Stimulated activated naive CD8-positive, alpha-beta T cell treated with anti-CD3 and anti-CD28 coated beads, Interleukin-15, Interleukin-2, amounts not matched to agents 100 ng/mL and 50 ng/mL, for 24 hours (primary cell): ENCODE data around the gene GALK1.

ENCODE experiments used
- H3K27ac Mint-ChIP-seq: one replicate; pipeline ENCODE4 v1.8.0; 2021; ENCODE audit warnings: mild to moderate bottlenecking, mixed read lengths
- H3K27me3 Mint-ChIP-seq: one replicate; pipeline ENCODE4 v1.8.0; 2021; ENCODE audit warnings: mixed read lengths
- H3K36me3 Mint-ChIP-seq: one replicate; pipeline ENCODE4 v1.8.0; 2021; ENCODE audit warnings: low read depth, mixed read lengths
- H3K4me1 Mint-ChIP-seq: one replicate; pipeline ENCODE4 v1.8.0; 2021; ENCODE audit warnings: low read depth, mixed read lengths
- H3K4me3 Mint-ChIP-seq: one replicate; pipeline ENCODE4 v1.8.0; 2021; ENCODE audit warnings: mild to moderate bottlenecking, mixed read lengths
- H3K9me3 Mint-ChIP-seq: one replicate; pipeline ENCODE4 v1.8.0; 2021; ENCODE audit warnings: mixed read lengths

GALK1 gene

DNA sequence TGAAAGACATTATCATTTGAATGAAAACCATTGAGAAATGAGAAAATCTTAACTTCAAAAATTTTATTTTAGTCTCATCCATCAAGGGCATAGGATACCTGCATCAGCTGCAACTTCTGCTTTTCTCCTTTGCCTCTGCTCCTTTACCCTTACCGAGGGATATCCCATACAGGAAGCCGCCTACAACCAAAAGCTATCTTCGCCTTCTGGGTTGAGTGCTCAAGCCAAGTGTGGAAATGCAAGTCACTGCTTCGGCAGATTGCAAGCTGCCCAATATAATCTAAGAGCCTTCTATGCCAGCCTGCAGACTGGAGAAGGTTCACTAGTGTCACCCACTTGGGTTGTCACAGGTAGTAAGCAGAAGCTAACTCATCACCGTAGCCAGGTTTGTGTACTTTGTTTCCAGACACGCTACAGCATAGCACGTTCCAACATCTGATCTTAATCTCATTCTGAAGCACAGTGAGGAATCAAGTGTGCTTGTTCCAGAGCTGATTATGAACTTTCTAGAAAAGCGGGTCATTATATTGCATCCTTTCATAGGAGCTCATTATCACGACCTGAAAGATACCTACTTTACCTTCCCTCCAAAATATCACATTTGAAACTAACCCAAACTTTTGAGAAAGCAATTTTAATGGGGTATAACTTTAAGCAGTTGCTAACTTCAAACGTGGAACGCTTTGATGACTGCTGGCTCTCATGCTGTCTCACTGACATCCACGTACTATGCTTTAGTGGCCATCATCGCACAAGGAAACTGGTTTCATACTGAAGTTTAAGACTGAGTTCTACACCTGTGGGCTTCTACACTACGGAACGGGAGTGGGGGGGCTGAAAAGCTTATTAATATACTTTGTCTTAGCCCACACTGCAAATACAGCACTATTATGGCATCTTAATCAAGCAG lies 11.6 kb upstream of the GALK1 start:
- Mint-ChIP-seq H3K36me3 (peaks cover 40% of the 10 kb centered on the region), H3K9me3 (no peaks in the 10 kb centered on the region), H3K27me3 (no peaks in the 10 kb centered on the region), H3K4me3 (peak overlapping the region; percentile 95), H3K4me1 (peaks cover 40% of the 10 kb centered on the region), H3K27ac (peak overlapping the region; percentile 73)

DNA sequence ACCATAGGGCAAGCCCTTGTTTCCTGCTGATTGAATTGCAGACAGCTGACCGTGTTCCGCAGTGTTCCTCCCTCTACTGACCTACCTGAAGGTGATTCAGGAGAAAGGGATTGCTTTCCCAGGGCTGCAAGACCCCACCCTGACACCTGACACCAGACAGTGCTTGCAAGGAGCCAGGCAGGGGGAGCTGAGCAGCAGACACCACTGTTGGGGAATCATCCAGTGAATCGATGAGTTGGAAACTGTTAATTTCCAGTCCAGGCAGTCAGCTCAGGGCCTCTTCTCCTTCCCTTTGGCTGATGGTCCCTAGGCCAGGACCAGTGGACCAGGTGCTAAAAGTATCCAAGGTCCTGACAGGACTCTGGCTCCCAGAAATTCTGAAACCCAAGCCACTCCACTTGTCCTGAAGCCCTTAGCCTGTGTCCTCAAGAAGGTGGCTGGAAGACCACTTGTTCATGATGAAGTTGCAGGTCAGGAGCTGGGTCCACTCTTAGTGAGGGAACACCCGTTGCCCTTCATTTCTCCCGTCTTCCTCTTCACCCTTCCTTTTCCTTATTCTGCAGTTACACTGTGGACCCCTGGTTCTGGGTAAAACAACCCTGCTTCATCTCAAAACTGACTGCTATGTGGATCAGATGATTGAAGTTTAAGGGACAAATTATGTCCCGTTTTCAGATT lies 10.1 kb upstream of the GALK1 start:
- peak overlapping the region; percentile 53 for H3K27ac Mint-ChIP-seq
- H3K27me3 Mint-ChIP-seq = no peaks in the 10 kb centered on the region
- H3K4me3 Mint-ChIP-seq = peak overlapping the region; percentile 51
- peaks cover 40% of the 10 kb centered on the region for H3K36me3 Mint-ChIP-seq
- H3K4me1 Mint-ChIP-seq = peaks cover 38% of the 10 kb centered on the region
- no peaks in the 10 kb centered on the region for H3K9me3 Mint-ChIP-seq

DNA sequence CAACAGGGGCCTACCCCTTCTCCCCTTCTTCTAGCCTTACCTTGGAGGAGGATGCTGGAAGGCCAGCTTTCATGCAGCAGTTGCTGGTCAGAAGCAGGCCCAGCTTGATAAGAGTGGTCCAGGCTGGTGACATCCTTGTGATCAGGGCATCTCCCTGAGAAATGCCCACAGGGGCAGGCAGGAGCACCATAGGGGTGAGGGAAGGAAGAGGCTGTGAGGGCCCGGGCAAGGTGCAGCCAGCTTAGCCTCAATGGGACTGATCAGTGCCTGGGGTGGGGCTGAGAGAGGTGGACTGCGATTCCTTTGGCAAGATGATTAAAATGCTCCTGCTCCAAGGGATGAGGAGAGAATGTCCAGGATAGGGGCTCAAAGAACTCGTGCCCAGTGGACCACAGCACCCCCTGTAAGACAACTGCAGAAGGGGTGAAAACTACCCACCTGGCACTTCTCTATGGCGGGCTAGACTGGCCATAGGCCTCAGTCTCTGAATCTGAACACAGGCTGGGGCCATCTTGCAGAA lies 9.5 kb upstream of the GALK1 start:
- H3K27me3 Mint-ChIP-seq = no peaks in the 10 kb centered on the region
- peaks cover 36% of the 10 kb centered on the region for H3K36me3 Mint-ChIP-seq
- H3K27ac Mint-ChIP-seq = no peak overlapping the region
- H3K4me1 Mint-ChIP-seq = peaks cover 32% of the 10 kb centered on the region
- no peak overlapping the region for H3K4me3 Mint-ChIP-seq
- H3K9me3 Mint-ChIP-seq = no peaks in the 10 kb centered on the region

DNA sequence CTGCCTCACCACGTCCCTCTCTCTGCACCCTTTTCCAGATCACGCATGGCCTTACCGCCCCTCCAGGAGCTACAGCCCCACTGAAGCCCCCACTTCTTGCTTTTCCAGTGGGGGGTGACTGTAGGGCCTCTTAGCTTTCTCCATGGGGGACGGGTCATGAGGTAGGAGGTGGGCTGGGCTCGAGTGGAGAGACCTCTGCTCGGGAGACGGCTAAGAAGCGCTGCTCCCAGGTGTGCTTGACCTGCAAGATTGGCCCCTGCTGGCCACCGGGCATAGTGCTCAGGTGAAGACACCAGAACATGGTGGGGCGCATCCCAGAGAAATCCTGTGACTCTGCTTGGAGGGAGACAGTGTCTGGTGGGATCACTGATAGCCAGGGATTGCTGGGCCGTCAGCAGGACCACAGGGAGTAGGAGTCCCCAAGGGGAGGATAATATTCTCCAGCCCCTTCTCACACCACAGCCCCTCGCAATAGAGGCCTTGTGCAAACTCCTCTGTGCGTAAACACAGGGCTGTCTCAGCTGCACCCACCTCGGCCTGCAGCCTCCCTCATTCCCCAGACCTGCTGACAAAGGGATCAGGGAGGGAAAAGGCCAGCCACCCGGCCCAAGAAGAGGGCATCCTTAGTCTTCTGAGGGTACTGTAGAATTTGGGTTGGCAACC lies 8.9 kb upstream of the GALK1 start:
- no peak overlapping the region for H3K27ac Mint-ChIP-seq
- H3K4me3 Mint-ChIP-seq = no peak overlapping the region
- no peaks in the 10 kb centered on the region for H3K9me3 Mint-ChIP-seq
- H3K36me3 Mint-ChIP-seq = peaks cover 35% of the 10 kb centered on the region
- H3K27me3 Mint-ChIP-seq = no peaks in the 10 kb centered on the region
- peaks cover 31% of the 10 kb centered on the region for H3K4me1 Mint-ChIP-seq

DNA sequence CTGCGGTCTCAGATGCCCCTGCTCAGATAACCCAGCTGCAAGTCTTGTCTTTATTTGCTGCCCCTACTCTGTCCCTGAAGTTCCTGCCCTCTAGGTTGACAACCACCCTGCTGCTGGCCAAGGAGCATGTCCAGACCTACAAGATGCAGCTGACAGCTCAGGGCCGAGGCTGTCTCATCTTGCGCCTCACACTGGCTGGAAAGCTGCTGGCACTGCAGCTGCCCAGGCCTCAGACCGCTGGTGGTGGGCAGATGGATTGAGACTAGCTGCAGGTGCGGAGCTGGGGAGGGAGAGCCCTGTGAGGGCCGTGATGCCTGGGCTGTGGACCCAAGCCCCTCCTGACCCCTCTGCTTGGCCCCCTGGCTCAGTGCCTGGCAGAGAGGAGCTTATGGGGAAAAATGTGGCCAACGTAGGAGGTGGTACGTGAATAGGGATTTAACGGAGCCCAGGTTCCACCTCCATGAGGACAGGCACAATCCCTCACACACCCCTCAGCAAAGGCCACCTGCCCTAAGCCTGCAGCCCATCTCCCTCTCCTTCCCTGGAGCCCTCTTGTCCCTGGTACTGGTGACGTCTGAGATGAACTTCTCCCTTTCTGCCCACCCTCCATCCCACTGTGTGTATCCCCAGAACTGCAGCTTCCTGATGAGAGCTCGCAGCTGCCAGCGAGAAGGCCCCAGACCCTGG lies 8.3 kb upstream of the GALK1 start:
- Mint-ChIP-seq H3K4me1 (peaks cover 31% of the 10 kb centered on the region), H3K27me3 (no peaks in the 10 kb centered on the region), H3K27ac (no peak overlapping the region), H3K9me3 (no peaks in the 10 kb centered on the region), H3K36me3 (peaks cover 28% of the 10 kb centered on the region), H3K4me3 (no peak overlapping the region)

DNA sequence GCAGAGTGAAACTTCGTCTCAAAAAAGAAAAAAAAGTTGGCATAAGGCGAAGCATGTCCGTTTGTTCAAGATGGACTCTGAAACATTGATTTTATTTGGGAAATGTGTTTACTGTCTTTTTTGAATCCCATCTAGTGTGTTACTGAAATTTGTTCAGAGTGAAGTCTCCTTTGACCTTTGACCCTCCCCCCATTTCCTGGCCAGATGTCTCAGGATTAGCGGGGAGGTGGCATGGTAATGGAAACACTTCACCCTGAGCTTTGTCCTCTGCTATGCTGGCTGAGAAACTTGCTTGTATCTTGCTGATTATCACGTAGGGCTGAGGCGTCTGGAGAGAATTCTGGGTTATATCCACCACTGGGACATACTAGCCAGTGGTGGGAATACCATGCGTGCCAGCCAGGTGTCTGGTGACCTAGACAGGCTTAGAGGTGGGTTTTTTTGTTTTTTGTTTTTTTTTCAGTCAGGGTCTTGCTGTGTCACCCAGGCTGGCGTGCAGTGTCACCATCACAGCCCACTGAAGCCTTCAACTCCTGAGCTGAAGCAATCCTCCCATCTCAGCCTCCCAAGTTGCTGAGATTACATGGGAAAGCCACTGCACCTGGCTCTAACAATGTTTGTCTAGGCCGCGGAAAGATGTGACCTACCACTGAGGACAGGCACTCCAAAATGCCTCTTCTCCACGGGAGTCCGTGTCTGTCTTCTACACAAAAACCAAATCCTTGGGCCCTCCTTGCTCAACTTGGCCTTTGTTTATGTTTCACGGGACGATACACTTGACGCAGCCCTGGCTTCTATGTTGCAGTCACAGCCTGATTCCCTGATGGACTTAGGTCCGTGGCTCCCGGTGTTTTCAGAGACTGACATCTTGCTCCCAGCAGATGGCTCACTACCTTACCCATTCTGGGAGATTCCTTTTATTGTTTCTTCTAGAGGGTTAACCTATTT lies 6.6 kb upstream of the GALK1 start:
- Mint-ChIP-seq H3K4me3 (no peak overlapping the region), H3K27me3 (no peaks in the 10 kb centered on the region), H3K27ac (peak overlapping the region; percentile 9), H3K9me3 (no peaks in the 10 kb centered on the region), H3K36me3 (peaks cover 12% of the 10 kb centered on the region), H3K4me1 (peaks cover 17% of the 10 kb centered on the region)

DNA sequence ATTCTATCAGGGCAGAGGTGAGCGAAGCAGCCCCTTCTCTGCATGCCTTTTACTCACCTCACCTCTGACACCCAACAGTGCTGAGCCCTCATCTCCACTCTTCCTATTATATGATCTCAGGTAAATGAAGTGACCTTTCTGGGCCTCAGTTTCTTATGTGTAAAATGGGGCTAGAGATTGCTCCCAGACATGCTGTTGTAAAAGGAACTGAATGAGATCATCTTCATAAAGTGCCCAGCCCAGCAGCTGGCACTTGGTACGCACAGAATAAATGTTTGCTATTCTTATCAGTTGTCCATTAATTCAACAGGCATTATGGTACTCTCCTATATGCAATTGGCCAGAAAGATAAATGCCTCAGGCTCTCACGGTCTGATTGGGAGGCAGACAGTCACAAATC lies 4.5 kb upstream of the GALK1 start:
- peaks cover 3% of the 10 kb centered on the region for H3K4me1 Mint-ChIP-seq
- H3K36me3 Mint-ChIP-seq = no peaks in the 10 kb centered on the region
- H3K4me3 Mint-ChIP-seq = no peak overlapping the region
- no peaks in the 10 kb centered on the region for H3K9me3 Mint-ChIP-seq
- no peaks in the 10 kb centered on the region for H3K27me3 Mint-ChIP-seq
- H3K27ac Mint-ChIP-seq = no peak overlapping the region

DNA sequence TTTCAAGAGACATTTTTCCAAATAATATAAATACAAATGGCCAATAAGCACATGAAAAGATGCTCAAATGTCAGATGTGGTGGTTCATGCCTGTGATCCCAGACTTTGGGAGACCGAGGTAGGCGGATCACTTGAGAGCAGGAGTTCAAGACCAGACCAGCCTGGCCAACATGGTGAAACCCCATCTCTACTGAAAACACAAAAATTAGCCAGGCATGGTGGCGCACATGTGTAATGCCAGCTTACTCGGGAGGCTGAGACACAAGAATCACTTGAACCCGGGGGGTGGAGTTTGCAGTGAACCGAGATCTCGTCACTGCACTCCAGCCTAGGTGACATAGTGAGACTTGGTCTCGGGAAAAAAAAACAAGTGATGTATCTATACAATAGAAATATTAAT lies 2.9 kb upstream of the GALK1 start:
- Mint-ChIP-seq H3K36me3 (no peaks in the 10 kb centered on the region), H3K27me3 (no peaks in the 10 kb centered on the region)

DNA sequence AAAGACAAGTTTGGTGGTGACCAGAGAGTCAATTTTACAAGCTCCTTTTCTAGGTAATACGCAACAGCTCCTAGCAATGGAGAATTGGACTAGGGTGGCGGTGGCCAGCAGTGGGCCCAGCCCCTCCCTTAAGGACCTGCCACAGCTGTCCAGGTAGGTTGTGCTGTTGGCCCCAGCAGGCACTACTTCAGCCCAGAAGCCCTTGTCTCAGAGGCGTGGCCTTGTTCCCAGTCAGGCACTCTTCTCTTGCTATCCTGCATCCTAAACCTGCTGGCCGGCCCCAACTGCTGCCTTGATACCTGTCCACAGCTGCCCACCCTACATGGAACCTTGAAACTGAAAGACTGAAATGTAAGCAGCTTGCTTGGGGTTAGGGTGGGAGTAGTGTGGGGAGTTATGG lies 989 bp upstream of the GALK1 start:
- Mint-ChIP-seq H3K4me3 (no peak overlapping the region), H3K27me3 (no peaks in the 10 kb centered on the region), H3K36me3 (no peaks in the 10 kb centered on the region), H3K27ac (no peak overlapping the region), H3K9me3 (no peaks in the 10 kb centered on the region), H3K4me1 (peaks cover 15% of the 10 kb centered on the region)

More for the DNA sequence above, 2.9 kb upstream of the GALK1 start:
- Mint-ChIP-seq H3K4me1 (peaks cover 14% of the 10 kb centered on the region), H3K4me3 (no peak overlapping the region), H3K9me3 (no peaks in the 10 kb centered on the region), H3K27ac (no peak overlapping the region)

DNA sequence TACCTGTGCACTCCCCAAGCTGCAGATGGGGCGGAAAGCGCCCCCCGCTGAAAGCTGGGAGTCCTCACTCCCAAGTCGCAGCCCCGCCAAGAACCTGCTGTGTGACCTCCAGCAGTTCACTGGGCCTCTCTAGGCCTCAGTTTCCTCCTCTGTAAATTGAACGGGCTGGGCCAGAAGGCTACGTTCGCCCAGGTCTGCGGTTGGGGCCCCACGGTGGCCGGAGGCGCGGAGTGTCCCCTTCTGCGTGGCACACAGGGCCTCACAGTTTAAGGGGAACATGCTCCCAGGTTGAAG lies 628 bp downstream of the GALK1 start:
- H3K4me1 Mint-ChIP-seq = peaks cover 15% of the 10 kb centered on the region

DNA sequence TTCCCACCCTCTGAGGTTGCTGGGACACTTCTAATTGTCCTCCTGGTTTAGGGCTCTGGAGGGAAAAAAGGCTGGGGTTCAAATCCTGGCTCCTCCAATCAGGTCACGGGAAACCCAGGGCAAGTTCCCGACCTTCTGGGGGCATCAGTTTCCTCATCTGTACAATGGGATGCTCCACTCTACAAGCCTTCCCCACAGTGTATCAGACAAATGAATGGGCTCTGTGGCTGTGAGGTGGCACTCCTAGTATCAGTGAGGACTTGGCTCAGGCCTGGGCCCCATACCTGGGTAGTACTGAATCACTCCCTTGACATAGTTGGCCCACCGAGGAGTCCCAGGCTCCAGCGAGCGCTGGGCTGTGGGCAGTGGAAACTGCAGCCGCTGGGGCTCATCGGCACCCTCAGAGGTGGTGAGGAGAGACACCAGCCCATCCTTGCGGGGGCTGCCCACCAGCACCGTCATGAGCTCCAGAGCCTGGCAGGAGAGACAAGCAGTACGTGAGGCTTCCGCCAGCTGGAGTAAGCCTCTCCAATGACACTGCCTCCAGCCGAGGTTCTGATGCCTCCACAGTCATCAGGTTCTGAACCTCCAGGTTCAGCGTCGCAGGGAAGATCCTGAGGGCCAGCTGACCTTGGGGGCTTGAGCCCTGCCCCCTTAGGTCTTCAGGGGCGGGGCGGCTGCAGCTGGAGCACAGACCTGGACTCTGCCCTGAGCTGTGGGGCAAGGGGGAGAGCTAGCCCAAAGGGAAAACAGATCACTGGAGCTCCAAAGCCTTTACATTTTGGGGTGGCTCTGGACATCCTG lies 1.2 kb downstream of the GALK1 start:
- no peaks in the 10 kb centered on the region for H3K9me3 Mint-ChIP-seq
- H3K4me1 Mint-ChIP-seq = peaks cover 15% of the 10 kb centered on the region
- no peaks in the 10 kb centered on the region for H3K36me3 Mint-ChIP-seq
- peak overlapping the region; percentile 36 for H3K27ac Mint-ChIP-seq
- H3K4me3 Mint-ChIP-seq = peak overlapping the region; percentile 82
- H3K27me3 Mint-ChIP-seq = no peaks in the 10 kb centered on the region

More for the DNA sequence above, 628 bp downstream of the GALK1 start:
- Mint-ChIP-seq H3K36me3 (no peaks in the 10 kb centered on the region), H3K27me3 (no peaks in the 10 kb centered on the region), H3K4me3 (peak overlapping the region; percentile 82), H3K27ac (peak overlapping the region; percentile 71), H3K9me3 (no peaks in the 10 kb centered on the region)

DNA sequence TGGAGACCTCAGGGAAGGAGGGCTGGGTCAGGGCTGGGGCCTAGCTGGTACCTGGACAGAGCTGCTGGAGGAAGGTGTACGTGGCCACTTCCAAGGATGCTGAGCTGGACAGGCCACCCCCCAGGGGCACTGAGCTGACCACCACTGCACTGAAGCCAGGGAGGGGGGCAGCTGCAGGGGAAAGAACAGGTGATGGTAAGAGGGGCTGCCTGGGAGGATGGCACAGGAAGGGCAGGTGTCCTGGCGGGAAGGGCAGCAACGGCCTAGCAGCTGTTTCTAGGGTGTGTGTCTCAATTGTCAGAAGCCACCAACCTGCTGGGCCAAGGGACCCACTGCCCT lies 1.8 kb downstream of the GALK1 start:
- Mint-ChIP-seq H3K36me3 (no peaks in the 10 kb centered on the region), H3K4me3 (no peak overlapping the region), H3K4me1 (peaks cover 15% of the 10 kb centered on the region), H3K27me3 (no peaks in the 10 kb centered on the region), H3K27ac (no peak overlapping the region), H3K9me3 (no peaks in the 10 kb centered on the region)

DNA sequence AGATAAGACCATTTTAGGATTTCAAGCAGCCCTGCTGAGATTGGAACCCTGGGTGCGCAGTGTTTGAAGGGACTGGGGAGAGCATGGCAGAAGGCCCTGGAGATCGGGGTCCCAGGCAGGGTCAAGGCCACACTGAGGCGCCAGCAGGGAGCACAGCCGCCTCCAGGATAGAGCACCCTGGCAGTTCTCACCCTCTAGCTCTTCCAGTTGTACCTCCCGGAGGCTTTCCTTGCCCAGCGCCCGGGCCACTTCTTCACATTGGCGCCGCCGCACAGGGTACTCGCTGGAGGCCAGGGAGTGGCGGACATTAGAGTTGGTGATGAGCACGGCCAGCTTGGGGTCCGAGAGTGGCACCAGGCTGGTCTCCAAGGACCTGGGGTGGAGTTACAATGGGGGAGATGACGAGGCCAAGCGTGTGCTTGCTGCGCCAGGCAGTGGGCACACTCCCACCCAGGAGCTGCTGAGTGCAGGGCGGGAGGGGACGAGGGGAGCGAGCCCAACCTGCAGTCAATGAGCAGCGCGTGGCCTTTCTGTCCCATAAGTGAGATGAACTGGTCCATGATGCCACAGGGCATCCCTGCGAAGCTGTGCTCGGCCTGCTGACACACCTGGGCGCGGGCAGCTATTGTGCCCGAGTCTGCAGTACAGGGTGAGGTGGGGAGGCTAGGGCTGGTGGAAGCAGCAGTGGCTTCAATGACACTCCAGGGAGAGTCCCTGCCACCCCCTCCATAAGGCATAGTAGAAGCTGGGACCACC lies 2.3 kb downstream of the GALK1 start:
- Mint-ChIP-seq H3K27ac (no peak overlapping the region), H3K4me1 (peaks cover 15% of the 10 kb centered on the region), H3K4me3 (no peak overlapping the region), H3K27me3 (no peaks in the 10 kb centered on the region), H3K9me3 (no peaks in the 10 kb centered on the region), H3K36me3 (no peaks in the 10 kb centered on the region)
